HUES48 (cell line): ENCODE results near the gene MEAK7.

Experiments
- H3K27ac ChIP-seq: one replicate; pipeline ENCODE4 v1.7.0; 2013; ENCODE audit warnings: low read depth, low read length, inconsistent platforms
- H3K27me3 ChIP-seq: 2 replicates; pipeline ENCODE4 v1.6.1; 2013; ENCODE audit warnings: mild to moderate bottlenecking, low read length; ENCODE audit not compliant: control insufficient read depth, insufficient read depth
- H3K36me3 ChIP-seq: 2 replicates; pipeline ENCODE4 v1.6.1; 2013; ENCODE audit warnings: low read length; ENCODE audit not compliant: control insufficient read depth, insufficient read depth
- H3K4me1 ChIP-seq: 2 replicates; pipeline ENCODE4 v1.6.1; 2013; ENCODE audit warnings: mild to moderate bottlenecking, low read length; ENCODE audit not compliant: control insufficient read depth, insufficient read depth
- H3K4me3 ChIP-seq: 2 replicates; pipeline ENCODE4 v1.5.1; 2013; ENCODE audit warnings: mild to moderate bottlenecking, low read depth, low read length
- H3K9ac ChIP-seq: 2 replicates; pipeline ENCODE4 v1.6.1; 2013; ENCODE audit warnings: mild to moderate bottlenecking, low read depth, low read length, moderate library complexity
- H3K9me3 ChIP-seq: 2 replicates; pipeline ENCODE4 v1.6.1; 2013; ENCODE audit warnings: low read length; ENCODE audit not compliant: control insufficient read depth, insufficient read depth

The MEAK7 gene

GRCh38 chr16:84500531-84500930, 3.9 kb downstream of the MEAK7 start:
- H3K4me1 ChIP-seq: peaks cover 9% of the 10 kb centered on the region; the same call in 1 of the 2 replicates
- no peak overlapping the region for H3K4me3 ChIP-seq
- peaks cover 28% of the 10 kb centered on the region; the same call in 1 of the 2 replicates for H3K36me3 ChIP-seq
- no peaks in the 10 kb centered on the region for H3K27me3 ChIP-seq
- no peak overlapping the region for H3K27ac ChIP-seq
- H3K9me3 ChIP-seq: no peaks in the 10 kb centered on the region
- H3K9ac ChIP-seq: no peak overlapping the region

- Histone ChIP-seq H3K4me3 (no peak overlapping the region), H3K27ac (no peak overlapping the region), H3K36me3 (peaks cover 37% of the 10 kb centered on the region), H3K4me1 (peaks cover 3% of the 10 kb centered on the region; the same call in 1 of the 2 replicates), H3K27me3 (no peaks in the 10 kb centered on the region), H3K9ac (no peak overlapping the region), H3K9me3 (no peaks in the 10 kb centered on the region)
These were observed 4.8 kb downstream of the MEAK7 start for GRCh38 chr16:84499638-84500037.

- peaks cover 3% of the 10 kb centered on the region; the same call in 1 of the 2 replicates for H3K4me1 ChIP-seq
- 0 out of 2 replicates have a peak, but pooled peaks cover 4% of the 10 kb centered on the region for H3K9me3 ChIP-seq
- H3K27me3 ChIP-seq: no peaks in the 10 kb centered on the region
- peaks cover 43% of the 10 kb centered on the region for H3K36me3 ChIP-seq
- no peak overlapping the region for H3K27ac ChIP-seq
- H3K4me3 ChIP-seq: no peak overlapping the region
- no peak overlapping the region for H3K9ac ChIP-seq
These were observed 5.4 kb downstream of the MEAK7 start for GRCh38 chr16:84498859-84499620.

GRCh38 chr16:84498223-84498610, 6.2 kb downstream of the MEAK7 start:
- no peaks in the 10 kb centered on the region for H3K4me1 ChIP-seq
- H3K9ac ChIP-seq: no peak overlapping the region
- H3K27me3 ChIP-seq: no peaks in the 10 kb centered on the region
- H3K36me3 ChIP-seq: peaks cover 50% of the 10 kb centered on the region
- peaks cover 11% of the 10 kb centered on the region for H3K9me3 ChIP-seq
- H3K4me3 ChIP-seq: no peak overlapping the region
- H3K27ac ChIP-seq: no peak overlapping the region

GRCh38 chr16:84497418-84498222, 6.8 kb downstream of the MEAK7 start:
- no peak overlapping the region for H3K9ac ChIP-seq
- peaks cover 55% of the 10 kb centered on the region for H3K36me3 ChIP-seq
- no peaks in the 10 kb centered on the region for H3K27me3 ChIP-seq
- no peak overlapping the region for H3K27ac ChIP-seq
- H3K9me3 ChIP-seq: peaks cover 17% of the 10 kb centered on the region
- H3K4me1 ChIP-seq: no peaks in the 10 kb centered on the region
- no peak overlapping the region for H3K4me3 ChIP-seq

GRCh38 chr16:84496991-84497390, 7.5 kb downstream of the MEAK7 start:
- Histone ChIP-seq H3K27me3 (no peaks in the 10 kb centered on the region), H3K27ac (no peak overlapping the region), H3K4me1 (no peaks in the 10 kb centered on the region), H3K9me3 (peaks cover 19% of the 10 kb centered on the region), H3K4me3 (no peak overlapping the region), H3K36me3 (peaks cover 50% of the 10 kb centered on the region), H3K9ac (no peak overlapping the region)

GRCh38 chr16:84495506-84495905, 9.0 kb downstream of the MEAK7 start:
- no peak overlapping the region for H3K4me3 ChIP-seq
- H3K9me3 ChIP-seq: peaks cover 19% of the 10 kb centered on the region
- no peaks in the 10 kb centered on the region for H3K4me1 ChIP-seq
- H3K27me3 ChIP-seq: no peaks in the 10 kb centered on the region
- peaks cover 50% of the 10 kb centered on the region for H3K36me3 ChIP-seq
- no peak overlapping the region for H3K9ac ChIP-seq
- H3K27ac ChIP-seq: no peak overlapping the region

GRCh38 chr16:84489131-84489530, 15.3 kb downstream of the MEAK7 start:
- no peak overlapping the region for H3K27ac ChIP-seq
- no peak overlapping the region for H3K4me3 ChIP-seq
- H3K36me3 ChIP-seq: peaks cover 43% of the 10 kb centered on the region
- H3K27me3 ChIP-seq: no peaks in the 10 kb centered on the region
- H3K9ac ChIP-seq: no peak overlapping the region
- H3K9me3 ChIP-seq: peaks cover 16% of the 10 kb centered on the region
- H3K4me1 ChIP-seq: no peaks in the 10 kb centered on the region

- Histone ChIP-seq H3K27ac (no peak overlapping the region), H3K36me3 (peaks cover 37% of the 10 kb centered on the region), H3K27me3 (no peaks in the 10 kb centered on the region), H3K4me1 (no peaks in the 10 kb centered on the region), H3K9me3 (no peaks in the 10 kb centered on the region), H3K9ac (no peak overlapping the region), H3K4me3 (no peak overlapping the region)
These were observed 17.1 kb downstream of the MEAK7 start for GRCh38 chr16:84487358-84487757.

- H3K4me1 ChIP-seq: no peaks in the 10 kb centered on the region
- H3K9me3 ChIP-seq: no peaks in the 10 kb centered on the region
- no peak overlapping the region for H3K4me3 ChIP-seq
- H3K36me3 ChIP-seq: peaks cover 37% of the 10 kb centered on the region
- no peak overlapping the region for H3K27ac ChIP-seq
- no peak overlapping the region for H3K9ac ChIP-seq
- H3K27me3 ChIP-seq: no peaks in the 10 kb centered on the region
These were observed 17.8 kb downstream of the MEAK7 start for GRCh38 chr16:84486551-84487235.
